Measurements from ENCODE around the gene HSPA8.

- TF ChIP-seq EZH2 (IDR thresholded peaks at IDR 0.05): no peak
- TF ChIP-seq, protein P1, sequence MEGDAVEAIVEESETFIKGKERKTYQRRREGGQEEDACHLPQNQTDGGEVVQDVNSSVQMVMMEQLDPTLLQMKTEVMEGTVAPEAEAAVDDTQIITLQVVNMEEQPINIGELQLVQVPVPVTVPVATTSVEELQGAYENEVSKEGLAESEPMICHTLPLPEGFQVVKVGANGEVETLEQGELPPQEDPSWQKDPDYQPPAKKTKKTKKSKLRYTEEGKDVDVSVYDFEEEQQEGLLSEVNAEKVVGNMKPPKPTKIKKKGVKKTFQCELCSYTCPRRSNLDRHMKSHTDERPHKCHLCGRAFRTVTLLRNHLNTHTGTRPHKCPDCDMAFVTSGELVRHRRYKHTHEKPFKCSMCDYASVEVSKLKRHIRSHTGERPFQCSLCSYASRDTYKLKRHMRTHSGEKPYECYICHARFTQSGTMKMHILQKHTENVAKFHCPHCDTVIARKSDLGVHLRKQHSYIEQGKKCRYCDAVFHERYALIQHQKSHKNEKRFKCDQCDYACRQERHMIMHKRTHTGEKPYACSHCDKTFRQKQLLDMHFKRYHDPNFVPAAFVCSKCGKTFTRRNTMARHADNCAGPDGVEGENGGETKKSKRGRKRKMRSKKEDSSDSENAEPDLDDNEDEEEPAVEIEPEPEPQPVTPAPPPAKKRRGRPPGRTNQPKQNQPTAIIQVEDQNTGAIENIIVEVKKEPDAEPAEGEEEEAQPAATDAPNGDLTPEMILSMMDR (IDR thresholded peaks at IDR 0.05): no peak
Measured at GRCh38 chr11:123093739-123094138, 31.8 kb upstream of the HSPA8 start.
